GM12864 (cell line): ENCODE results near the gene ZHX3.

Experiments
- DNase-seq: peaks from one replicate; pipeline ENCODE4 v3.0.0-alpha.2; 2011; ENCODE audit warnings: low read depth
- H3K4me3 ChIP-seq: 2 replicates; pipeline ENCODE4 v1.5.1; 2011; ENCODE audit warnings: mild to moderate bottlenecking, low read depth, low read length, control low read depth
- CTCF ChIP-seq: IDR thresholded peaks from 2 replicates; pipeline ENCODE4 v1.5.1; 2011; ENCODE audit warnings: low read depth, mild to moderate bottlenecking, moderate library complexity, low read length, control low read depth, inconsistent platforms; ENCODE audit errors: missing control alignments

The ZHX3 gene

GRCh38 chr20:41307021-41307420, 10.5 kb downstream of the ZHX3 start:
- no peak for DNase-seq
- no peak for TF ChIP-seq CTCF
- H3K4me3 ChIP-seq: no peak overlapping the region

- no peak for TF ChIP-seq CTCF
- peak; percentile 51 for DNase-seq
- H3K4me3 ChIP-seq: no peak overlapping the region
Observed at GRCh38 chr20:41306061-41306727, 11.3 kb downstream of the ZHX3 start.

- DNase-seq: no peak
- H3K4me3 ChIP-seq: no peak overlapping the region
- no peak for TF ChIP-seq CTCF
Observed at GRCh38 chr20:41304424-41305079, 13.0 kb downstream of the ZHX3 start.

- no peak overlapping the region for H3K4me3 ChIP-seq
- no peak for DNase-seq
- no peak for TF ChIP-seq CTCF
Observed at GRCh38 chr20:41304002-41304401, 13.5 kb downstream of the ZHX3 start.

- no peak for DNase-seq
- H3K4me3 ChIP-seq: no peak overlapping the region
- TF ChIP-seq CTCF: no peak
Observed at GRCh38 chr20:41300886-41301285, 16.6 kb downstream of the ZHX3 start.

GRCh38 chr20:41300383-41300782, 17.1 kb downstream of the ZHX3 start:
- no peak for TF ChIP-seq CTCF
- no peak overlapping the region for H3K4me3 ChIP-seq
- DNase-seq: no peak

- no peak for DNase-seq
- no peak for TF ChIP-seq CTCF
- no peak overlapping the region for H3K4me3 ChIP-seq
Observed at GRCh38 chr20:41299899-41300298, 17.6 kb downstream of the ZHX3 start.
